GM10266 (cell line): ENCODE data around the gene LRRC27.

Experiments used
- DNase-seq: peaks from one replicate; pipeline ENCODE4 v3.0.0; 2012; ENCODE audit errors: extremely low spot score
- TF ChIP-seq, protein P1 (sequence below): IDR thresholded peaks from 2 replicates; pipeline ENCODE4 v1.5.1; 2012; ENCODE audit warnings: mild to moderate bottlenecking, low read depth; ENCODE audit not compliant: control insufficient read depth, insufficient read depth; ENCODE audit errors: missing control alignments

The LRRC27 gene

DNA sequence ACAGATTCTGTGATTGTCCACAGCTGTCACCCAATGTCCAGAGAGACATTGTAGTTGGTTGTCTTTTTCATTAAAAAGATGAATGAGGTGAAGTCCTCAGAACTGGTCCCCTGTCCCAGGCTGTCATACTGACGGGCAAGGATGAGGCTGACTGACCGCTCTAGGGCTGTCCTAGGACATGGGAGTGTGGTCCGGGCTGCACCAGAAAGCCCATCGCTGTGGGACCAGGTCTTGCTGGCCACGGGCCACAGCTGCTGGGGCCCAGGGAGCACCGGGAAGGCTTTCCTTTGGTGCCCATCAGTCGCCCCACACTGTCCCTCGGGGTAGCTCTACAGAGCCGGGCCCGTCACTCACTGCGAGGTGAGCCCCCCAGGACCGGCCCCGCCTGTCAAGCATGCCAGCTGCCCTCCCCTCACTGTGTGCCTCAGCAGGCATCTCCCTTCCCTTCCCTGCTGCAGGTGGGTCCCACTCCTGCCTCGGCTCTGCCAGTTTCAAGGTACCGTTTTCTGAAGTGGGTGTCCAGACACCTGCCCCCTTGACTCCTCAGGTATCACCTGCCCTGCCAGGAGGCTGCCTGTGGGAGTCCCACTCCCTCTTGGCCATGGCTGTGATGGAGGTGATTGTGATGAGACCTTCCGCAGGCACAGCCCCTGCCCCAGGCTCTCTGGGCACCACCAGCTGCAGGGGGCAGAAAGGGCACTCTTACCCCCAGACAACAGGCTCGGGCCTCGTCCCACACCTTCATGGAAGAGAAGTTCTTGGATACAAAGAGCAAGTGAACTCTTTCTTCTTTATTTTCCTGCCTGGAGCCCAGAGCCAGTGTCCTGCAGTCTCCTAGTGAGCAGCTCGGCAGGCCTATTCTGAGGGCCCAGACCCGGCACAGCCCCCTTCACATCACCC lies 21.7 kb downstream of the LRRC27 start:
- TF ChIP-seq, protein P1, sequence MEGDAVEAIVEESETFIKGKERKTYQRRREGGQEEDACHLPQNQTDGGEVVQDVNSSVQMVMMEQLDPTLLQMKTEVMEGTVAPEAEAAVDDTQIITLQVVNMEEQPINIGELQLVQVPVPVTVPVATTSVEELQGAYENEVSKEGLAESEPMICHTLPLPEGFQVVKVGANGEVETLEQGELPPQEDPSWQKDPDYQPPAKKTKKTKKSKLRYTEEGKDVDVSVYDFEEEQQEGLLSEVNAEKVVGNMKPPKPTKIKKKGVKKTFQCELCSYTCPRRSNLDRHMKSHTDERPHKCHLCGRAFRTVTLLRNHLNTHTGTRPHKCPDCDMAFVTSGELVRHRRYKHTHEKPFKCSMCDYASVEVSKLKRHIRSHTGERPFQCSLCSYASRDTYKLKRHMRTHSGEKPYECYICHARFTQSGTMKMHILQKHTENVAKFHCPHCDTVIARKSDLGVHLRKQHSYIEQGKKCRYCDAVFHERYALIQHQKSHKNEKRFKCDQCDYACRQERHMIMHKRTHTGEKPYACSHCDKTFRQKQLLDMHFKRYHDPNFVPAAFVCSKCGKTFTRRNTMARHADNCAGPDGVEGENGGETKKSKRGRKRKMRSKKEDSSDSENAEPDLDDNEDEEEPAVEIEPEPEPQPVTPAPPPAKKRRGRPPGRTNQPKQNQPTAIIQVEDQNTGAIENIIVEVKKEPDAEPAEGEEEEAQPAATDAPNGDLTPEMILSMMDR, result no peak
- no peak for DNase-seq

DNA sequence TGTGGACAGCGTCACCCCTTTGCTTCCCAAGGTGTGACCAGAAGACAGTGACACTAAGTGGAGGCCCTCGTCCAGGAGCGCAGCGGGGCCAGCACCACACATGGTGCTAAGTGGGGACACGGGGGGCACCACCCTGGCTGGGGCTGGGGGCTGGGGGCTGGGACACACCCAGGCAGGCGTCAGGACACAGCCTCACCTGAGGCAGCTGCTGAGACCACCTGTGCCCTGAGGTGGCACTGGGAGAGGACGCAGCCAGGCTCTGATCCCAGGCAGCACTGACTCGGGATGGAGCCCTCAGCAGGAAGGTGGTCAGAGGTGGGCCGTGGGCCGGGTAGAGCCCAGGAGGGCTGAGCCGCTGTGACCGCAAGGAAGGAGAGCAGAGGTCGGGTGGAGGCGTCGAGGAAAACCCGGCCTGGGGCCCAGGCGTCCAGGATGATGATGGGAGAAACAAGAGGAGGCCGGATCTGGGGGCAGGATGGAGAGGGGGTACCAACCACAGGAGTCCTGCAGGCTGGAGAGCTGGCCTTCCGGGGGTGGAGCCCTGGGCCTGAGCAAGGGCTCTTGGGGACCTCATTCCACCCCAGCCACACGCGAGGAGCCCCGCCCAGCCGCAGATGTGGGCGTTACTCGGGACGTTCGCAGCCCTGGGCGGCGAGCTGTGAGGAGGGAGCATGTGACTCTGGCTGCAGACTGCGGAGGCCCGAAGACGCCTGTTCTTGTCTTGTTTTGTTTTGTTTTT lies 22.5 kb downstream of the LRRC27 start:
- DNase-seq, result no peak
- TF ChIP-seq, protein P1, result no peak

DNA sequence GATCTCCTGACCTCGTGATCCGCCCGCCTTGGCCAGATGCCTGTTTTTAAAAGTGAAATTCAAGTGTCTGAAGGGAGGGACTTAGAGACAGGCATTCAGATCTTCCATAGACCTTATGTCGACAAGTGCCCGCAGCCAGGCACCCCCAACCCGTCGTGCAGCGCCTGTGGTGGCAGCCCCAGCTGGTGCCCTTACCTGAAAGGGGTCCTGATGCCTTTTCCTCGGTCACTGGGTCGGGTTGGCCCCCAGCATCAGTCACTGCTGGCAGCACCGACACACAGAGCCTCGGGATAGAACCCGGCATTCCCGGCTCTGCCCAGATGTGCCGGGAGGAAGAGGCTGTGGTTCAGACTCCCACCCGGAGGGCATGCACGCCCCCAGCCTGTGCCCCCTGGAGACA lies 23.3 kb downstream of the LRRC27 start:
- TF ChIP-seq, protein P1, result no peak
- DNase-seq, result no peak

DNA sequence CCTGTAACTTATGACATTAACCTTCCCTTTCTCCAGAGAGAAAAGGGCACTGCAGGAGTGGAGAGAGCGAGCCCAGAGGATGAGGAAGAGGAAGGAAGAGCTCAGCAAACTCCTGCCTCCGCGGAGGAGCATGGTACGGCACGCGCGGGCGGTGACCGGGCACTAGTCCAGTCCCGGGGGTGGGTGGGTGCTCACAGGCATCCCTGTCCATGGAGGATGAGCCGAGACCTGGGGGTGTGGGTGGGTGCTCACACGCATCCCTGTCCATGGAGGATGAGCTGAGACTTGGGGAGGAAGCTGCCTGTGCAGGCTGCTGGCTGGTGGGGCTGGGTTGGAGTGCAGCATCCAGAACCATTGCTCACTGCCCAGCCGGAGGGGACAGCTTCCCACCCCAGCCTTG lies 23.8 kb downstream of the LRRC27 start:
- no peak for DNase-seq
- TF ChIP-seq, protein P1, result no peak

DNA sequence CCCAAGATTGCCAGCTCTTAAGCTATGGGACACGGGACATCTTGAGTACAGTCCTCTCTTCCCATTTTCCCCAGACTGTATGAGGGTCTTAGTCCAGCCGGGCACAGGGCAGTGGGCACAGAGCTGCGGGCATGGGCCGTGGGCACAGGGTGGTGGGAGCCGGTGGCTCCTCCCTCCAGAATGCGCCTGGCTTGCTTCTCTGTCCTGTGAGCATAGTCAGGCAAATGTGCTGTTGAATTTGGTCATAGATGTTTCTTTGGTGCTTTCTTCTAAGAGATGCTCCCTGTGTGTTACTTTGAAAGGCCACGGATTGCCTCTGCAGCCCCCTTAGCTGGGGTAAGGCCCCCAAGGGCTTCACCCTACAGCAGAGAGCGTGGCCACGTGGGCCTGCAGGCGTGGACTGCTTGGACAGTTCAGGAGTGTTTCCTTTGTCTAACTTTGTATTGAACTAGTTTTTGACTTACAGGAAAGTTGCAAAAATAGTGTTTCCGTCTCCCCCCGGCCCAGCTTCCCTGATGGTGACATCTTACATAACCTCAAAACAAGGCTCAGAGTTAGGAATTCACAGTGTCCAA lies 24.7 kb downstream of the LRRC27 start:
- TF ChIP-seq, protein P1, result no peak

DNA sequence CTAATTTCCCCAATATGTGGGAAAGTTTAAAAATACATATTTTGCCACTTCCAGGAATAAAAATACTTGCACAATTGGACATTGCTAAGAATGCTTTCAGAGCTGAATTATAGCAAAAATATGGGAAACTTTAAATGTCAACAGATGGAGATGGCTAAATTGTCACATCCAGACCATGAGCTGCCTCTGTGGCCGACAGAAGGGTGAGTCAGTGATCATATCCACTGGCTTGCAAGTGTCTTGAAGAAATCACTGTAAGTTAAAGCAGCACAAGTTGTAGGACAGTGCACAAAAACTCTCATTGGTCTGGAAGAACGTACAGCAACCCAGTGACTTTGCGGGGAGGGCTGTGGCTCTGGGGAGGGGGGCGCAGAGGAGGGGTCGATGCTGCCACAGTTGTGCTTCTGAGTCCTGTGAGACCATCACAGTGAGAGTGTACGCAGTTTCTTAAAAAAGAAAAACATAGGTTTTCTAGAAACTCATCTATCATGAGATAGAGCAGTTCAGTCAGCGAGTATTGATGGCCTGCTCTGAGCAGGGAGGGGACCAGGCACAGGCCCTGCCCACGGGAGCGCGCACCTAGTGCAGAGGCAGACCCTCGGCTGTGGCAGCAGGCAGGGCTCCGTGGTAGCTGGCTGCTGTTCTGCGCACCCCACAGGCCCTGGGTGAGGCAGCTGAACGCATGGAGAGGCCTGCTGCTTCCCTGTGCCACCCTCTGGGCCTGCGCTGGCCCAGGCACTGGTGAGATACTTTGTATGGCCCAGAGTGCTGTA lies 25.5 kb downstream of the LRRC27 start:
- DNase-seq, result no peak
- TF ChIP-seq, protein P1, result no peak

More for the DNA sequence above, 24.7 kb downstream of the LRRC27 start:
- DNase-seq, result no peak
